Lung (tissue), 12 donors: ENCODE measurements around the gene C18orf32. TPM values are rescaled to one million over a fixed set of nuclear protein-coding genes. Genes with fewer than 3 reads are reported as not detected.
"Not testable (repeated sequence)": the region's sequence is repeated elsewhere in the genome, so short reads cannot be mapped to it uniquely, and the experiment has no call there.

Experiments
- ATAC-seq: fragments of 200-7000 bp; cut with Tn5 transposase; one replicate; pipeline ENCODE4 v1.9.1; 2020; ENCODE audit warnings: moderate number of reproducible peaks; ENCODE audit not compliant: insufficient read depth, low FRiP score
- DNase-seq, 3 donors: peaks; one replicate each; pipeline ENCODE4 v3.0.0-alpha.2; 2013 to 2017
- H3K27ac ChIP-seq, 2 donors: one replicate each; pipeline ENCODE4 v1.5.1; 2013; ENCODE audit warnings: mild to moderate bottlenecking in 2 of 2, moderate library complexity in 2 of 2, control low read depth in 1 of 2, inconsistent platforms in 1 of 2, low read depth in 1 of 2, low read length in 1 of 2
- H3K27me3 ChIP-seq, 3 donors: one replicate each; pipeline ENCODE4 v1.5.1; 2013; ENCODE audit warnings: low read length in 2 of 3; ENCODE audit not compliant: control insufficient read depth in 3 of 3, insufficient read depth in 3 of 3
- H3K36me3 ChIP-seq, 4 donors: one replicate each; pipeline ENCODE4 v1.5.1; 2013; ENCODE audit warnings: low read length in 4 of 4, mild to moderate bottlenecking in 1 of 4, moderate library complexity in 1 of 4; ENCODE audit not compliant: control insufficient read depth in 4 of 4, insufficient read depth in 4 of 4
- H3K4me1 ChIP-seq, 5 donors: one replicate each; pipeline ENCODE4 v1.5.1; 2013; ENCODE audit warnings: low read length in 5 of 5, mild to moderate bottlenecking in 2 of 5, moderate library complexity in 1 of 5; ENCODE audit not compliant: control insufficient read depth in 5 of 5, insufficient read depth in 5 of 5
- H3K4me3 ChIP-seq: one replicate; pipeline ENCODE4 v1.5.1; 2013; ENCODE audit warnings: mild to moderate bottlenecking, control low read depth, moderate library complexity
- H3K9ac ChIP-seq, 2 donors: one replicate each; pipeline ENCODE4 v1.5.1; 2013; ENCODE audit warnings: low read length in 2 of 2, control low read depth in 1 of 2; ENCODE audit not compliant: insufficient read depth in 1 of 2
- H3K9me3 ChIP-seq, 4 donors: one replicate each; pipeline ENCODE4 v1.5.1; 2013; ENCODE audit warnings: low read length in 3 of 4, mild to moderate bottlenecking in 1 of 4, moderate library complexity in 1 of 4; ENCODE audit not compliant: control insufficient read depth in 4 of 4, insufficient read depth in 3 of 4
- WGBS, 2 donors: extraction: QIAGEN DNeasy Blood & Tissue Kit; methylation state at CpG; one replicate each; pipeline ENCODE4 v1.1.7; 2013; 5-methylcytosine and 5-hydroxymethylcytosine counted together
- polyA plus RNA-seq, 2 donors: library from polyadenylated mRNA; stranded (reverse); fragments of 200-250 nt; gene quantifications; one replicate each; pipeline ENCODE4 v1.2.1, GENCODE V29; 2013
- total RNA-seq, 2 donors: library from RNA; depleted of rRNA in 1 of 2; stranded (reverse); fragments of >200 nt in 1 of 2; gene quantifications; one replicate each; pipeline ENCODE4 v1.2.1, GENCODE V29; 2014 to 2021
- TF ChIP-seq, protein P1 (sequence below): IDR thresholded peaks from 2 replicates; pipeline ENCODE4 v1.5.1; 2012; ENCODE audit warnings: mild to moderate bottlenecking; ENCODE audit errors: control extremely low read depth, extremely low read depth
- donor health status: control.
- donor health status: control.
- donor health status: Bipolar disorder and iron deficiency.
- donor health status: healthy.
- donor health status: DM: yes; HTN: yes; CAD: no.

The C18orf32 gene
- total and polyA plus RNA-seq, 4 donors: 50.9 to 81.7 (median 67.7) TPM

DNA sequence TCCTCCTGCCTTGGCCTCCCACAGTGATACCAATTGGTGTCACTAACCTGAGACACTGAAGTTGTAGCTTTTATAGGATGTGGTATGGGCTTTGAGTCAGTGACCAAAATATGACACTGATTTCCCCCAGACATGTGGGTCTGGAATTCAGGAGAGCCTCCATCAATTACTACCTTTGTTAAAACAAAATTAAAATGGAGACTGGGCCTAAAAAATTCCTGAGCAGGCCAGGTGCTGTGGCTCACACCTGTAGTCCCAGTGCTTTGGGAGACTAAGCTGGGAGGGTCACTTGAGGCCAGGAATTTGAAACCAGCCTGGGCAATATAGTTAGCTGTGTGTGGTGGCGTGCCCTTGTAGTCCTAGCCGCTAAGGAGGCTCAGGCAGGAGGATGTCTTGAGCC is 37.9 kb upstream of the C18orf32 start:
- Histone ChIP-seq H3K27me3 (no peaks in the 10 kb centered on the region), H3K36me3 (no peaks in the 10 kb centered on the region), H3K4me3 (no peak overlapping the region), H3K9ac (no peak overlapping the region), H3K9me3 (no peaks in the 10 kb centered on the region), H3K27ac (no peak overlapping the region), H3K4me1 (no peaks in the 10 kb centered on the region)
- 100% methylated on average over 2 of the region's 2 CpGs for WGBS, 2 donors
- ATAC-seq (no peak), DNase-seq (no peak)
- TF ChIP-seq, protein P1, sequence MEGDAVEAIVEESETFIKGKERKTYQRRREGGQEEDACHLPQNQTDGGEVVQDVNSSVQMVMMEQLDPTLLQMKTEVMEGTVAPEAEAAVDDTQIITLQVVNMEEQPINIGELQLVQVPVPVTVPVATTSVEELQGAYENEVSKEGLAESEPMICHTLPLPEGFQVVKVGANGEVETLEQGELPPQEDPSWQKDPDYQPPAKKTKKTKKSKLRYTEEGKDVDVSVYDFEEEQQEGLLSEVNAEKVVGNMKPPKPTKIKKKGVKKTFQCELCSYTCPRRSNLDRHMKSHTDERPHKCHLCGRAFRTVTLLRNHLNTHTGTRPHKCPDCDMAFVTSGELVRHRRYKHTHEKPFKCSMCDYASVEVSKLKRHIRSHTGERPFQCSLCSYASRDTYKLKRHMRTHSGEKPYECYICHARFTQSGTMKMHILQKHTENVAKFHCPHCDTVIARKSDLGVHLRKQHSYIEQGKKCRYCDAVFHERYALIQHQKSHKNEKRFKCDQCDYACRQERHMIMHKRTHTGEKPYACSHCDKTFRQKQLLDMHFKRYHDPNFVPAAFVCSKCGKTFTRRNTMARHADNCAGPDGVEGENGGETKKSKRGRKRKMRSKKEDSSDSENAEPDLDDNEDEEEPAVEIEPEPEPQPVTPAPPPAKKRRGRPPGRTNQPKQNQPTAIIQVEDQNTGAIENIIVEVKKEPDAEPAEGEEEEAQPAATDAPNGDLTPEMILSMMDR: no peak

DNA sequence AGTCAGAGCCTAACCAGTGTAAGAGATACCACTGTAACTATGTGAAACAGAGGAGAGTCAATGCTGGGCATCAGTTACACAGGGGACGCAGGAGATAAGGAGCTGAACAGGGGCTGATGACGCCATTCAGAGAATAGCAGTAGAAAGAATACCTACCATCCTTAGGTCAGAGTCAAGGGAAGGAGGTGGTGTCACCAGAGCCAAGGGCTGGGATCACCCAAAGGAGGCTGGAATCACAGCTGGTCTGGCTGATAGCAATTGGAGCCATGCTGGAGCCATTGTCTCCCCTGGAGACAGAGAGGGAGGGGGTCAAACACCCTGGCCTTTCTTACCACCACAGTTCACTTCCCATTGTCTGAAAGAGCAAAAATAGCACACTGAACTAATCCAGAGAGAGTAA is 37.3 kb upstream of the C18orf32 start:
- WGBS, 2 donors: 88 to 92% methylated on average over 2 of the region's 2 CpGs
- Histone ChIP-seq H3K4me1 (no peaks in the 10 kb centered on the region), H3K27me3 (no peaks in the 10 kb centered on the region), H3K4me3 (no peak overlapping the region), H3K27ac (no peak overlapping the region), H3K36me3 (no peaks in the 10 kb centered on the region), H3K9me3 (no peaks in the 10 kb centered on the region), H3K9ac (no peak overlapping the region)
- TF ChIP-seq, protein P1: no peak
- no peak for ATAC-seq
- no peak for DNase-seq

DNA sequence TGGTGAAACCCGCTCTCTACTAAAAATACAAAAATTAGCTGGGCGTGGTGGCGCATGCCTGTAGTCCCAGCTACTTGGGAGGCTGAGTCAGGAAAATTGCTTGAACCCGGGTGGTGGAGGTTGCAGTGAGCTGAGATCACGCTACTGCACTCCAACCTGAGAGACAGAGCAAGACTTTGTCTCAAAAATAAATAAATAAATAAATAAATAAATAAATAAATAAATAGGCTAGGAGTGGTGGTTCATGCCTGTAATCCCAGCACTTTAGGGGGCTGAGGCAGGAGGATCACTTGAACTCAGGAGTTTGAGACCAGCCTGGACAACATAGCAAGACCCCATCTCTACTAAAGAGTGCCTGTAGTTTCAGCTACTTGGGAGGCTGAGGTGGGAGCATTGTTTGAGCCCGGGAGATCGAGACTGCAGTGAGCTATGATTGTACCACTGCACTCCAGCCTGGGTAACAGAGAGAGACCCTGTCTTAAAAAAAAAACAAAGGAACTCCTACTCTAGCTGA is 36.6 kb upstream of the C18orf32 start:
- H3K4me1 ChIP-seq, H3K9me3 ChIP-seq, H3K36me3 ChIP-seq, H3K27ac ChIP-seq, H3K27me3 ChIP-seq, ATAC-seq, H3K9ac ChIP-seq, H3K4me3 ChIP-seq, DNase-seq: not testable (repeated sequence)
- WGBS, 2 donors: 92 to 97% methylated on average over 7 of the region's 7 CpGs

GRCh38 chr18:49521216-49521835 is 34.3 kb upstream of the C18orf32 start:
- 93 to 94% methylated on average over 7 of the region's 7 CpGs for WGBS, 2 donors
- no peak for ATAC-seq
- Histone ChIP-seq H3K4me1 (no peaks in the 10 kb centered on the region), H3K27me3 (no peaks in the 10 kb centered on the region), H3K4me3 (no peak overlapping the region), H3K9me3 (no peaks in the 10 kb centered on the region), H3K9ac (no peak overlapping the region), H3K27ac (no peak overlapping the region), H3K36me3 (no peaks in the 10 kb centered on the region)
- peak in 1 of 3 donors; percentile 19 for DNase-seq
- TF ChIP-seq, protein P1: no peak
